GM19463 (cell line): ENCODE results near the gene NXNL1.

Source experiments
- ATAC-seq: cut with Tn5 transposase; IDR thresholded peaks from one replicate; pipeline ENCODE4 v1.9.1; 2021; ENCODE audit warnings: mild to moderate bottlenecking, moderate library complexity; ENCODE audit not compliant: unreplicated experiment

Gene NXNL1

GRCh38 chr19:17458970-17459369, 1.8 kb downstream of the NXNL1 start:
- no peak for ATAC-seq

- no peak for ATAC-seq
Observed at GRCh38 chr19:17457616-17458015, 3.1 kb downstream of the NXNL1 start.

DNA sequence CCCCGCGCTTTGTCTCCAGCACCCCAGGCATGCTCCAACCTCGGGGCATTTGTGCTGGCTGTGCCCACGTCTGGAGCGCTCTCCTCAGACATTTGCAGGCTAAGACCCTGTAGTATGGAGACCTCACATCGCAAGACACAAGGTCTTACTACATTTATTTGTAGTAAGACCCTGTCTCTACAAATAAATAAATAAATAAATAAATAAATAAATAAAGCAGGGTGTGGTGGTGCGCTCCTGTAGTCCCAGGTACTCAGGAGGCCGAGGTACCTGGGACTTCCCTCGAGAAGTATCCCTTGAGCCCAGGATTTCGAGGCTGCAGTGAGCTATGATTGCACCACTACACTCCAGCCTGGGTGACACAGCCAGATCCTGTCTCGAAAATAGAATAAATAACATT, 4.6 kb downstream of the NXNL1 start:
- no peak for ATAC-seq

DNA sequence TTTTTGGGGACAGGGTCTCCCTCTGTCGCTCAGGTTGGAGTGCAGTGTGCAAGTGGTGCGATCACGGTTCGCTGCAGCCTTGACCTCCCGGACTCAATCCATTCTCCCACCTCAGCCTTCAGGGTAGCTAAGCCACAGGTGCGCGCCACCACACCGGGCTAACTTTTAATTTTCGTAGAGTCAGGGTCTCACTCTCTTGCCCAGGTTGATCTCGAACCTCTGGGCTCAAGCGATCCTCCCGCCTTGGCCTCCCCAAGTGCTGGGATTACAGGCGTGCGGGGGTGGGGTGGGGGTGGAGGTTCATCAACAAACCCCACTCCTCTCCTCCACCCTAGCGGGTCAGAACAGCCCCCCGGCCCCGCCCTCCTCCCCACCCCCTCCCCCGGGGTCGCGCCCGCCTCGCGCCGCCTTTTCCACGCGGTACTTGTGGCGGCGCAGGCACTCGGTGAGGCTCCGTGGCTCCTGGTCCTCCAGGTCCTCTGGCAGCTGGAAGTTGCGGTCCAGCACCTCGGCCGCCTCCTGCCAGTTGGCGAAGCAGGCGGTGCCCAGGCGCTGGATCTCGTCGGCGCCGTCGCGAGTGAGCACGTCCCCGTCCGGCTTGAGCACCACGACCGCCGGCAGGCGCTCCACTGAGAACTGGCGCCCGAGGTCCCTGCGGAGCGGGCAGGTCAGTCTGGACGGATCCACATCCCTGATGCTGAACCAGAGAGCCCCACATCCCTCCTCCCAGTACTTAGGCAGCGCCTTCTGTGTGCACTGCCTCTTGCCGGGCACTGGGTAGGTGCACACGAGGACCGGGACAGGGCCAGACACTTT, 5.2 kb downstream of the NXNL1 start:
- ATAC-seq: no peak

DNA sequence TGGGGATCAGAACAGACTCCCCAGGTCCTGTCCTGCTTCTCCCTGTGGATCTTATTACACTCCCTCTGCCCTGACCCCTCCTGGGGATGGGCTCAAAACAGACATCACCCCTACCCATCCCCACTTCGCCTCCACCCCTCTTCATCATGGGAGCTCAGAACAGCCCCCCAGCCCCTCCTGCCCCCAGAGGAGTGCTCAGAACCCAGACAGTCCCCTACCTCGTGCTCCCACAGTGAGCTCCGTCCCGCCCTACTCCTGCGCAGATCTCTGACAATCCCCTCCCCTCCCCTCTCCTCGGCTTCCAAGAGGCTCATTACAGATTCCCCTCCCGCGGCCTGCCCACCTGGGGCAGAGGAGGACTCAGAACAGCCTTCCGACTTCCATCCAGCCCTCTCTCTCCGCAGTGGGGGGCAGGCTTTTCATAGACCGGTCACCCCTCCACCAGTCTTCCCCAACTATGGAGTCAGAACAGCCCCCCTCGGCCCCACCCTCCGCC, 6.1 kb downstream of the NXNL1 start:
- ATAC-seq: no peak

DNA sequence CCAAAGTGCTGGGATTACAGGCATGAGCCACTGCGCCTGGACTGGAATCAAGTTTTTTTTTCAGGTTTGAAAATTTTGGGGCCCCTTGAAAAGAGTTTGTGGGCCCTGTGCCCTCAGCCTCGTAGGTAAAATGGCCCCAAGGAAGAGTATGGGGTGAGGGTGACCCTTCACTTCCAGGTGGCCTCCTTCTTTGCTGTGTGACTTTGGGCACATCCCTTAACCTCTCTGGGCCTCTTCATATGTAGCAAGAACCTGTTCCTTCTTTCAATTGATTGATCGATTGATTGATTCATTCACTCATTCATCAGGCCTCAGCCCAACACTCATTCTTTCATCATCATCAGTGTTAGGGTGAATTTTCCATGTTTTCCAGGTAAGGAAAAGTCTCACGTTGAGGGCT, 8.9 kb downstream of the NXNL1 start:
- no peak for ATAC-seq

DNA sequence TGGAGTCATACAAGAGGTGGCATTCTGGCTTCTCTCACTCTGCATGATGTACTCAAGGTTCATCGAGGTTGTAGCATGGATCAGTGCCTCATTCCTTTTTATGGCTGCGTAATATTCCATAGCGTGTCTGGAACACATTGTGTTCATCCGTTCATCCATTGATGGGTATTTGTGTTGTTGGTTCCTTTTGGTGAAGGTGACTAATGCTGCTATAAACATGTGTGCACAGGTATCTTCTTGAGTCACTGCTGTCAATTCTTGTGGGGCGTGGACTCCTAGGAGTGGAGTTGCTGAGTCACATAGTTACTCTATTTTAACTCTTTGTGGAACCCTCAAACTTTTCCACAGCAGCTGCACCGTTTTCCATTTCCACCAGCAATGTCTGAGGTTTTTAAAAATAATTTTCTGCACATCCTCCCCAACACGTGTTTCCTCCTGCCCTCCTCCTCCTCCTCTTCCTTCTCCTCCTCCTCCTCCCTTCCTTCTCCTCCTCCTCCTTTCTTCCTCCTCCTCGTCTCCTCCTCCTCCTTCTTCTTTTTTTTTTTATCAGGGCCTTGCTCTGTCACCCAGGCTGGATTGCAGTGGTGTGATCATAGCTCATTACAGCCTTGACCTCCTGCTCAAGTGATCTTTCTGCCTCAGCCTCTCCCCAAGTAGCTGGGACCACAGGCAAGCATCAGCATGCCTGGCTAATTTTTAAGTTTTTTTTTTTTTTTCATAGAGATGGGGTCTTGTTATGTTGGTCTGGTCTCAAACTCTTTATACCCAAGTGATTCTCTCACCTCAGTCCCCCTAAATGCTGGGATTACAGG, 10.3 kb downstream of the NXNL1 start:
- ATAC-seq: no peak

- ATAC-seq: no peak
Observed at GRCh38 chr19:17448131-17448967, 12.4 kb downstream of the NXNL1 start, which contains the start of gene TMEM221. Gene TMEM221, minus strand, starts transcription at chr19:17448668. Its CDS starts 206 bp downstream, at chr19:17448462.

DNA sequence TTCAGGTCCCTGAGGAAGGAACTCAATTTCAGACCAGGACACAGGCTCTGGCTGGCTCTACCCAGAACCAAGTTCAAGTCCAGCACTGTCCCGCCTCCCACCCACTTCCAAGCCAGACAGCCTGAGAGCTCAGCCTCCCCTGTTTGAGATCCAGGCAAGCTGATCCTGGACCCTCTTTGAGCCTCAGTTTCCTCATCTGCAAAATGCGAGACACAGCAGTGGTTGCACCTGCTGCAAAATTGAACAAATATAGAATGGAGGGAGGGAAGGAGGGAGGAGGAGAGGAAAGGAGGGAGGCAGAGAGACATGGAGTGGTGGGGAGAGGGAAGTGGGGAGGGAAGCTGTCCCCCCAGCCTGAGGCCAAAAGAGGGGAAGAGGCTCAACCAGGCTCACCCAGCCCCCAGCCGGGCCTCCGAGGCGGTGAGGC, 13.0 kb downstream of the NXNL1 start:
- ATAC-seq: no peak

GRCh38 chr19:17445526-17446165, 15.1 kb downstream of the NXNL1 start:
- no peak for ATAC-seq

- ATAC-seq: no peak
Observed at GRCh38 chr19:17441241-17442021, 19.3 kb downstream of the NXNL1 start.

GRCh38 chr19:17436874-17437267, 23.9 kb downstream of the NXNL1 start:
- ATAC-seq: no peak

DNA sequence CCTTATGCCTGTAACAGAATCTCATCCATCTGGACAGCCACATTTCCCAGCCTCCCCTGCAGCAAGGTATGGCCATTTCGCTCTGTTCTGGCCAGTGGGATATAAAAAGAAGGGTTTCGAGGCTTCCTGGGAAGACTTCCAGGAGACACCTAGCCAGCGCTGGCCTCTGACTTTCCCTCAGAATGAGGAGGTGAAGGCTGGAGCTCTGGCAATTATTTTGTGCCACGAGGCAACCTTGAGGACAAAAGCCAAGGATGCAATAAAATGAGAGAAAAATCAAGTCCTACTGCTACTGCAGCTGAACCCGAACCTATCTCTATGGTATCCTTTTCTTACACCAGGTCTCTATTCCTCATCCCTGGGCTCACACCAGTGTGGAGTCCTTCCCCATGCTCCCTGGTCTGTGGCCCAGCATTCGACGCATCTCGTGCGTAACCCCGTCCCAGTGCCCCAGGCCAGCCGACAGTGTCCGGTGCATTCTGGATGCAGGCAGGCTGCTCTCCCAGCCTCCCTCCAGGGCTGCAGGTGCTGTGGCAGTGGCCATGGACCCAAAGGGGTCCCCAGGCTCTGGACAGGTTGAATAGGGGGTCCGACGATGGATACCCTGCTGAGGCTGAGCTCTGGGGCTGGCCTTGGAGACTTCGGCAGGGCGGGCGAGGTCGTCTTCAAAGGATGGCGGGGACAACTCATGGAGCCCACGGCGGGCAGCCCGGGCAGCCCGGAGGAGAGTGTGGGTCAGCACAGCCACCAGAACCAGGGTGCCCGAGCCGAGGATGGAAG, 24.4 kb downstream of the NXNL1 start:
- no peak for ATAC-seq

GRCh38 chr19:17435218-17435617, 25.5 kb downstream of the NXNL1 start:
- ATAC-seq: no peak

DNA sequence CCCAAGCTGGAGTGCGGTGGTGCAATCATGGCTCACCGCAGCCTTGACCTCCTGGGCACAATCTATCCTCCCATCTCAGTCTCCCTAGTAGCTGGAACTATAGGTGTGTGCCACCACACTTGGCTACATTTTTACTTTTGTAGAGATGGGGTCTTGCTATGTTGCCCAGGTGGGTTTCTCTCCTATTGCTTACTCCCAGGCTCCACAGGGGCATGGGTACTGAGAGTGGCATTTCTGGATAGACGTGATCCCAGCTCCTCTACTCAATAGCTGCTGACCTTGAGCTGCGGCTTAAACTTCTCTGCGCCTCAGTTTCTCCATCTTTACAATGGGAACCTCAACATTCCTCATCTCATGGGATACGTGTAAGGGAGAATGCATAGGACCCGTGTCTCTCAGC, 29.3 kb downstream of the NXNL1 start:
- no peak for ATAC-seq

DNA sequence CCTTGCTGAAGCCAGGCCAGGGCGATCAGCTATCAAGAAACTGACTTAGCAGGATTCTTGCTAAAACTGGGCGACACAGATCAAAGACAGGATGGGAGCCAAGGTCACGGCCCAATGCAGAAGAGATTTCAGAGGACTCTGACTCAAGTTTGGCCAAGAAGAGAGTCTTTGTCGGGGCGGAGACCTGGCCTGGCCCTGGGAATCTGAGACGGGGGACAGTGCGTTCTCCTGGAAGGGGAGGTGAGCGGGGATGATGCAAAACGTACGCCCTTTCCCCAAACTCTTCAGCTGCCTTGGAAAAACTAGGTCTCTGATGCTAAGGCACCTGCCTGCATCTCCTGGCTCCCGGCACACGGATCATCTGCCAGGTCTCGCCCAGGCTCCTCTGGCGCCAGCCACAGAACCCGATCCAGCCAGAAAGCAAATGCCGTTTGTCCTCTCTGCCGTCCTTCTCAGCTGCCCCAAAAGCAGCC, 31.0 kb downstream of the NXNL1 start:
- no peak for ATAC-seq

DNA sequence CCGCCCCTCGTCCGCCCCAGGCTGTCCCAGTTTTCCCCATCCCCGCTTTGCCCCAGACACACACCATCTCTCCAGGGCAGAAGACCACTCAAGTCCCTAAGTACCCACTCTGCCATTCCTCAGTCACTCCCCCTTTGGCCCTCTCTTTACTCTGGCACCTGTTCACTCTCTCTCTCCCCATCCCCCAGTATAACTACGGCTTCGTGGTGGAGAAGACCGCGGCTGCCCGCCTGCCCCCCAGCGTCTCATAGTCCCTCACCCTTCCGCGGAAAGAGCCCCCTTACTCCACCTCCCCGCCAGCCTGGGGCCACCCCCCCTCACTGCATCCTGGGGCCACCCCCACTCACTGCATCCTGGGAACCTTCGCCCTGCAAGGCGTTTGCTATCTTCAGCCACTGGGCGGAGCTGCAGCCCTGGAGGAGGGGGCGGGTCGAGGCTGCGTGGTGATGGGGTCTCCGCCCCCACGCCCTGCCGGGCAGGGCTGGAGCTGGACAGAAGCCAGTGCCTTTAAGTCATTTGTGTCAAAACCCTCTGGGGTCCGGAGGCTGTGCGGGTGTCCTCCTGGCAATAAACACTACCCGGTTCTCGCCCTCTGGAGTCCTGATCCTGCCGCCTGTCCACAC, 35.9 kb downstream of the NXNL1 start:
- no peak for ATAC-seq

- ATAC-seq: no peak
Observed at GRCh38 chr19:17423429-17424208, 37.1 kb downstream of the NXNL1 start.
